CD8-positive, alpha-beta memory T cell (primary cell): Measurements from ENCODE around the gene USP53. TPM values are rescaled to one million over a fixed set of nuclear protein-coding genes. Genes with fewer than 3 reads are reported as not detected.
"Not testable (repeated sequence)": the region's sequence is repeated elsewhere in the genome, so short reads cannot be mapped to it uniquely, and the experiment has no call there.

Source experiments
- CTCF ChIA-PET: fragments of 350-600 bp; sonication (Branson Sonifier 250); formaldehyde crosslinking; loops from one replicate; lab custom pipeline; 2021; ENCODE audit warnings: antibody characterized with exemption; lab: Charles Lee
- POLR2A ChIA-PET: fragments of 350-600 bp; sonication (Branson Sonifier 250); formaldehyde crosslinking; loops from one replicate; lab custom pipeline; 2021; ENCODE audit warnings: antibody characterized with exemption; lab: Charles Lee
- DNase-seq, 5 donors: peaks; one replicate each; pipeline versions ENCODE4 v3.0.0 to v3.0.0-alpha.2; 2020 to 2022; ENCODE audit warnings: mixed read lengths in 1 of 5
- H3K27ac ChIP-seq: one replicate; pipeline ENCODE4 v1.7.0; 2013; ENCODE audit warnings: low read depth, mild to moderate bottlenecking, low read length, moderate library complexity
- H3K27me3 ChIP-seq: 2 replicates; pipeline ENCODE4 v1.7.0; 2013; ENCODE audit warnings: low read length, mild to moderate bottlenecking; ENCODE audit not compliant: insufficient read depth, poor library complexity, severe bottlenecking
- H3K36me3 ChIP-seq: 2 replicates; pipeline ENCODE4 v1.7.0; 2013; ENCODE audit warnings: mild to moderate bottlenecking, low read length, moderate library complexity; ENCODE audit not compliant: insufficient read depth
- H3K4me1 ChIP-seq: 2 replicates; pipeline ENCODE4 v1.7.0; 2013; ENCODE audit warnings: mild to moderate bottlenecking, low read length, moderate library complexity; ENCODE audit not compliant: insufficient read depth
- H3K4me3 ChIP-seq: 2 replicates; pipeline ENCODE4 v1.7.0; 2013; ENCODE audit warnings: mild to moderate bottlenecking, low read length
- H3K9me3 ChIP-seq: 2 replicates; pipeline ENCODE4 v1.7.0; 2013; ENCODE audit warnings: mild to moderate bottlenecking, low read length
- H3K27ac Mint-ChIP-seq, 8 donors: one replicate each; pipeline ENCODE4 v1.8.0; 2020 to 2021; ENCODE audit warnings: mixed read lengths in 8 of 8, mild to moderate bottlenecking in 6 of 8, inconsistent platforms in 3 of 8, moderate library complexity in 3 of 8
- H3K27me3 Mint-ChIP-seq, 2 donors: one replicate each; pipeline ENCODE4 v1.8.0; 2020 to 2021; ENCODE audit warnings: mixed read lengths in 2 of 2, mild to moderate bottlenecking in 1 of 2, moderate library complexity in 1 of 2
- H3K36me3 Mint-ChIP-seq, 3 donors: one replicate each; pipeline ENCODE4 v1.8.0; 2020 to 2021; ENCODE audit warnings: mixed read lengths in 3 of 3, inconsistent platforms in 1 of 3, mild to moderate bottlenecking in 1 of 3
- H3K4me1 Mint-ChIP-seq, 3 donors: one replicate each; pipeline ENCODE4 v1.8.0; 2020 to 2021; ENCODE audit warnings: mixed read lengths in 3 of 3, inconsistent platforms in 1 of 3, mild to moderate bottlenecking in 1 of 3
- H3K4me3 Mint-ChIP-seq, 7 donors: one replicate each; pipeline ENCODE4 v1.8.0; 2020 to 2021; ENCODE audit warnings: mixed read lengths in 7 of 7, mild to moderate bottlenecking in 6 of 7, moderate library complexity in 4 of 7, inconsistent platforms in 2 of 7
- H3K9me3 Mint-ChIP-seq, 5 donors: one replicate each; pipeline ENCODE4 v1.8.0; 2020 to 2022; ENCODE audit warnings: mixed read lengths in 5 of 5, mild to moderate bottlenecking in 3 of 5, moderate library complexity in 2 of 5, inconsistent platforms in 1 of 5
- polyA plus RNA-seq: library from polyadenylated mRNA; unstranded; fragments of 300-500 nt; fragmentation: Illumina TruSeq; gene quantifications from one replicate; pipeline ENCODE4 v1.2.3, GENCODE V29; 2021
- total RNA-seq, 2 experiments: library from RNA; stranded (reverse); gene quantifications; one replicate each; pipeline ENCODE4 v1.2.3, GENCODE V29; 2021

The USP53 gene
- total and polyA plus RNA-seq, 3 experiments from 2014 or later = 9.8 to 11.0 (median 10.5) TPM

- no peaks in the 10 kb centered on the region for H3K4me1 Mint-ChIP-seq
- Histone ChIP-seq H3K4me3 (no peak within 1 kb of the TSS), H3K9me3 (no peaks in the 10 kb centered on the region), H3K27me3 (no peaks in the 10 kb centered on the region), H3K27ac (no peak within 1 kb of the TSS), H3K4me1 (no peaks in the 10 kb centered on the region), H3K36me3 (no peaks in the 10 kb centered on the region)
- no peak within 1 kb of the TSS for H3K4me3 Mint-ChIP-seq
- peaks cover 0 to 2% (median 0%) of the 10 kb centered on the region in 3 donors for H3K36me3 Mint-ChIP-seq
- H3K27ac Mint-ChIP-seq = no peak within 1 kb of the TSS
- peaks cover 18 to 33% of the 10 kb centered on the region in 2 donors for H3K27me3 Mint-ChIP-seq
- POLR2A ChIA-PET = no interaction called here
- peaks cover 0 to 3% (median 0%) of the 10 kb centered on the region in 5 donors for H3K9me3 Mint-ChIP-seq
- DNase-seq = no peak
- CTCF ChIA-PET = interaction anchor here (0.7 kb wide), 1 partner anchor 86 kb away, joined by 3 read pairs; no protein-coding TSS in a partner anchor
Measured at GRCh38 chr4:119321921-119322687, 109.6 kb downstream of the USP53 start, which contains the start of gene FABP2. TSS of gene FABP2 (minus strand) at chr4:119322138. CDS start at chr4:119322102, 36 bp downstream.

- POLR2A ChIA-PET = no interaction called here
- H3K27ac Mint-ChIP-seq = no peak overlapping the region
- H3K36me3 ChIP-seq = no peaks in the 10 kb centered on the region
Measured at GRCh38 chr4:119328695-119329094, 116.2 kb downstream of the USP53 start.

GRCh38 chr4:119329835-119330620 lies 117.5 kb downstream of the USP53 start:
- Histone ChIP-seq H3K36me3 (no peaks in the 10 kb centered on the region), H3K27ac (no peak overlapping the region), H3K27me3 (no peaks in the 10 kb centered on the region), H3K9me3 (no peaks in the 10 kb centered on the region), H3K4me1 (no peaks in the 10 kb centered on the region), H3K4me3 (no peak overlapping the region)
- ChIA-PET POLR2A (no interaction called here), CTCF (no interaction called here)
- H3K4me3 Mint-ChIP-seq = no peak overlapping the region
- H3K9me3 Mint-ChIP-seq = peaks cover 0 to 1% (median 0%) of the 10 kb centered on the region in 5 donors
- peaks cover 16 to 52% of the 10 kb centered on the region in 2 donors for H3K27me3 Mint-ChIP-seq
- no peaks in the 10 kb centered on the region for H3K4me1 Mint-ChIP-seq
- DNase-seq = no peak
- no peak overlapping the region for H3K27ac Mint-ChIP-seq
- H3K36me3 Mint-ChIP-seq = peaks cover 0 to 7% (median 2%) of the 10 kb centered on the region in 3 donors

More at GRCh38 chr4:119328695-119329094, 116.2 kb downstream of the USP53 start:
- H3K27ac ChIP-seq = no peak overlapping the region
- no peaks in the 10 kb centered on the region for H3K27me3 ChIP-seq
- no peak for DNase-seq
- H3K4me1 Mint-ChIP-seq = no peaks in the 10 kb centered on the region
- H3K36me3 Mint-ChIP-seq = peaks cover 0 to 7% (median 2%) of the 10 kb centered on the region in 3 donors
- H3K9me3 Mint-ChIP-seq = peaks cover 0 to 3% (median 0%) of the 10 kb centered on the region in 5 donors
- CTCF ChIA-PET = interaction anchor here (0.9 kb wide), 1 partner anchor 287 kb away, joined by 3 read pairs; no protein-coding TSS in a partner anchor
- H3K9me3 ChIP-seq = no peaks in the 10 kb centered on the region
- peaks cover 20 to 48% of the 10 kb centered on the region in 2 donors for H3K27me3 Mint-ChIP-seq
- no peaks in the 10 kb centered on the region for H3K4me1 ChIP-seq
- no peak overlapping the region for H3K4me3 ChIP-seq
- H3K4me3 Mint-ChIP-seq = no peak overlapping the region

GRCh38 chr4:119336332-119336979 lies 123.9 kb downstream of the USP53 start:
- H3K27ac Mint-ChIP-seq, H3K9me3 ChIP-seq, H3K4me3 ChIP-seq, H3K27ac ChIP-seq, H3K36me3 Mint-ChIP-seq, H3K4me1 ChIP-seq, H3K36me3 ChIP-seq, POLR2A ChIA-PET, H3K4me1 Mint-ChIP-seq, DNase-seq, CTCF ChIA-PET, H3K4me3 Mint-ChIP-seq, H3K27me3 ChIP-seq, H3K9me3 Mint-ChIP-seq: not testable (repeated sequence)
- peaks cover 15 to 16% of the 10 kb centered on the region in 2 donors for H3K27me3 Mint-ChIP-seq

- Mint-ChIP-seq H3K4me3 (no peak overlapping the region), H3K4me1 (no peaks in the 10 kb centered on the region), H3K9me3 (no peaks in the 10 kb centered on the region), H3K27ac (no peak overlapping the region), H3K36me3 (peaks cover 0 to 7% (median 0%) of the 10 kb centered on the region in 3 donors), H3K27me3 (peaks cover 14 to 15% of the 10 kb centered on the region in 2 donors)
- no peak overlapping the region for H3K4me3 ChIP-seq
- no peaks in the 10 kb centered on the region for H3K36me3 ChIP-seq
- no peaks in the 10 kb centered on the region for H3K27me3 ChIP-seq
- no peaks in the 10 kb centered on the region for H3K9me3 ChIP-seq
- no peak overlapping the region for H3K27ac ChIP-seq
- H3K4me1 ChIP-seq = no peaks in the 10 kb centered on the region
- CTCF ChIA-PET = no interaction called here
- POLR2A ChIA-PET = no interaction called here
- DNase-seq = no peak
Measured at GRCh38 chr4:119337010-119337409, 124.5 kb downstream of the USP53 start.

GRCh38 chr4:119339895-119340294 lies 127.4 kb downstream of the USP53 start:
- H3K9me3 Mint-ChIP-seq, H3K27me3 Mint-ChIP-seq, POLR2A ChIA-PET, H3K36me3 ChIP-seq, H3K27ac ChIP-seq, H3K4me1 Mint-ChIP-seq, H3K36me3 Mint-ChIP-seq, H3K4me3 ChIP-seq, H3K4me1 ChIP-seq, CTCF ChIA-PET, H3K4me3 Mint-ChIP-seq, DNase-seq, H3K27me3 ChIP-seq, H3K9me3 ChIP-seq: not testable (repeated sequence)
- peak overlapping the region in 1 of 8 donors; percentile 58 for H3K27ac Mint-ChIP-seq

- H3K9me3 Mint-ChIP-seq, H3K4me3 ChIP-seq, H3K4me1 Mint-ChIP-seq, DNase-seq, H3K27ac Mint-ChIP-seq, H3K36me3 ChIP-seq, H3K36me3 Mint-ChIP-seq, H3K4me3 Mint-ChIP-seq, H3K4me1 ChIP-seq, H3K27me3 ChIP-seq, POLR2A ChIA-PET, H3K27ac ChIP-seq, CTCF ChIA-PET, H3K9me3 ChIP-seq, H3K27me3 Mint-ChIP-seq: not testable (repeated sequence)
Measured at GRCh38 chr4:119343293-119343692, 130.8 kb downstream of the USP53 start.
